Peyer's patch (tissue), 4 donors: ENCODE measurements around the gene BTN2A1. TPM values are rescaled to one million over a fixed set of nuclear protein-coding genes. Genes with fewer than 3 reads are reported as not detected.
A peak's percentile ranks its signal among the peaks of the same experiment; 100 is the strongest.

ENCODE experiments used
- DNase-seq, 3 donors: peaks; one replicate each; pipeline ENCODE4 v3.0.0-alpha.2; 2017 to 2019
- H3K27ac ChIP-seq, 4 donors: fragments of 200-600 bp; sonication (generic); one replicate each; pipeline ENCODE4 v1.5.1; 2016 to 2019
- H3K27me3 ChIP-seq, 2 donors: fragments of 200-600 bp; sonication (generic); one replicate each; pipeline ENCODE4 v1.5.1; 2019
- H3K36me3 ChIP-seq, 3 donors: fragments of 200-600 bp; sonication (generic); one replicate each; pipeline ENCODE4 v1.5.1; 2016 to 2019
- H3K4me1 ChIP-seq, 4 donors: fragments of 200-600 bp; sonication (generic); one replicate each; pipeline ENCODE4 v1.5.1; 2016 to 2019
- H3K4me3 ChIP-seq, 4 donors: fragments of 200-600 bp; sonication (generic); 1 replicate in 3 of 4; 2 replicates in 1 of 4; pipeline ENCODE4 v1.5.1; 2016 to 2019; ENCODE audit warnings: mild to moderate bottlenecking in 1 of 4
- H3K9me3 ChIP-seq, 4 donors: fragments of 200-600 bp; sonication (generic); one replicate each; pipeline ENCODE4 v1.5.1; 2016 to 2019; ENCODE audit warnings: mild to moderate bottlenecking in 1 of 4
- CTCF ChIP-seq, 6 experiments: fragments of 450-650 bp in 4 of 6; fragments of 200-600 bp in 2 of 6; sonication (generic) in 1 of 6; IDR thresholded peaks; one replicate each; pipeline ENCODE4 v1.5.1; 2017 to 2019; ENCODE audit warnings: antibody characterized with exemption in 6 of 6, mild to moderate bottlenecking in 3 of 6, moderate library complexity in 1 of 6
- POLR2A ChIP-seq, 2 donors: fragments of 450-650 bp; IDR thresholded peaks; one replicate each; pipeline ENCODE4 v1.5.1; 2017; ENCODE audit warnings: antibody characterized with exemption in 2 of 2, mild to moderate bottlenecking in 2 of 2, moderate library complexity in 2 of 2
- total RNA-seq, 4 donors: library from RNA; depleted of rRNA; stranded (reverse); fragments of >200 nt; gene quantifications; one replicate each; pipeline ENCODE4 v1.1.0, GENCODE V29; 2016

The BTN2A1 gene
- total RNA-seq, 4 donors from 2014 or later = 19.6 to 38.0 (median 33.4) TPM

GRCh38 chr6:26420688-26421171, 37.0 kb upstream of the BTN2A1 start:
- TF ChIP-seq POLR2A (IDR thresholded peaks at IDR 0.05) (no peak), CTCF (IDR thresholded peaks at IDR 0.05) (peak in 4 of 6 experiments; percentile 32 to 47 (median 40))
- Histone ChIP-seq H3K4me1 (peaks cover 0 to 26% (median 0%) of the 10 kb centered on the region in 4 donors), H3K4me3 (peak overlapping the region in 3 of 4 donors; percentile 59 to 79 (median 66)), H3K27me3 (no peaks in the 10 kb centered on the region), H3K27ac (peak overlapping the region; percentile 74 to 81 (median 79)), H3K9me3 (peaks cover 0 to 6% (median 0%) of the 10 kb centered on the region in 4 donors), H3K36me3 (no peaks in the 10 kb centered on the region)
- DNase-seq = peak in 1 of 3 donors; percentile 62

- Histone ChIP-seq H3K9me3 (peaks cover 0 to 6% (median 0%) of the 10 kb centered on the region in 4 donors), H3K27me3 (no peaks in the 10 kb centered on the region), H3K4me3 (peak overlapping the region; percentile 59 to 79 (median 65)), H3K36me3 (no peaks in the 10 kb centered on the region), H3K4me1 (peaks cover 0 to 26% (median 0%) of the 10 kb centered on the region in 4 donors), H3K27ac (peak overlapping the region; percentile 74 to 81 (median 79))
- peak; percentile 64 to 84 (median 73) for DNase-seq
- TF ChIP-seq CTCF (IDR thresholded peaks at IDR 0.05) = no peak
- peak in 1 of 2 donors; percentile 41 for TF ChIP-seq POLR2A (IDR thresholded peaks at IDR 0.05)
Observed at GRCh38 chr6:26421259-26422144, 36.3 kb upstream of the BTN2A1 start.

GRCh38 chr6:26422329-26422728, 35.4 kb upstream of the BTN2A1 start:
- Histone ChIP-seq H3K36me3 (no peaks in the 10 kb centered on the region), H3K4me3 (peak overlapping the region in 2 of 4 donors; percentile 66 to 79), H3K27ac (no peak overlapping the region), H3K27me3 (no peaks in the 10 kb centered on the region), H3K9me3 (peaks cover 0 to 6% (median 0%) of the 10 kb centered on the region in 4 donors), H3K4me1 (peaks cover 0 to 26% (median 0%) of the 10 kb centered on the region in 4 donors)
- TF ChIP-seq POLR2A (IDR thresholded peaks at IDR 0.05) (no peak), CTCF (IDR thresholded peaks at IDR 0.05) (no peak)
- no peak for DNase-seq

GRCh38 chr6:26426691-26427450, 30.9 kb upstream of the BTN2A1 start:
- H3K4me1 ChIP-seq = peaks cover 0 to 20% (median 0%) of the 10 kb centered on the region in 4 donors
- no peak for TF ChIP-seq POLR2A (IDR thresholded peaks at IDR 0.05)
- no peak for TF ChIP-seq CTCF (IDR thresholded peaks at IDR 0.05)
- peaks cover 0 to 19% (median 0%) of the 10 kb centered on the region in 3 donors for H3K36me3 ChIP-seq
- no peaks in the 10 kb centered on the region for H3K27me3 ChIP-seq
- H3K27ac ChIP-seq = no peak overlapping the region
- no peaks in the 10 kb centered on the region for H3K9me3 ChIP-seq
- DNase-seq = no peak
- no peak overlapping the region for H3K4me3 ChIP-seq

GRCh38 chr6:26427451-26427809, 30.3 kb upstream of the BTN2A1 start:
- Histone ChIP-seq H3K27ac (no peak overlapping the region), H3K36me3 (peaks cover 0 to 19% (median 0%) of the 10 kb centered on the region in 3 donors), H3K4me1 (peaks cover 0 to 15% (median 0%) of the 10 kb centered on the region in 4 donors), H3K9me3 (no peaks in the 10 kb centered on the region), H3K4me3 (no peak overlapping the region), H3K27me3 (no peaks in the 10 kb centered on the region)
- no peak for DNase-seq
- TF ChIP-seq CTCF (IDR thresholded peaks at IDR 0.05) = no peak
